HG02678 (cell line): ENCODE data around the gene SPAG16.

Source experiments
- ATAC-seq: cut with Tn5 transposase; IDR thresholded peaks from one replicate; pipeline ENCODE4 v1.9.1; 2021; ENCODE audit warnings: mild to moderate bottlenecking, moderate library complexity; ENCODE audit not compliant: unreplicated experiment

SPAG16 gene

DNA sequence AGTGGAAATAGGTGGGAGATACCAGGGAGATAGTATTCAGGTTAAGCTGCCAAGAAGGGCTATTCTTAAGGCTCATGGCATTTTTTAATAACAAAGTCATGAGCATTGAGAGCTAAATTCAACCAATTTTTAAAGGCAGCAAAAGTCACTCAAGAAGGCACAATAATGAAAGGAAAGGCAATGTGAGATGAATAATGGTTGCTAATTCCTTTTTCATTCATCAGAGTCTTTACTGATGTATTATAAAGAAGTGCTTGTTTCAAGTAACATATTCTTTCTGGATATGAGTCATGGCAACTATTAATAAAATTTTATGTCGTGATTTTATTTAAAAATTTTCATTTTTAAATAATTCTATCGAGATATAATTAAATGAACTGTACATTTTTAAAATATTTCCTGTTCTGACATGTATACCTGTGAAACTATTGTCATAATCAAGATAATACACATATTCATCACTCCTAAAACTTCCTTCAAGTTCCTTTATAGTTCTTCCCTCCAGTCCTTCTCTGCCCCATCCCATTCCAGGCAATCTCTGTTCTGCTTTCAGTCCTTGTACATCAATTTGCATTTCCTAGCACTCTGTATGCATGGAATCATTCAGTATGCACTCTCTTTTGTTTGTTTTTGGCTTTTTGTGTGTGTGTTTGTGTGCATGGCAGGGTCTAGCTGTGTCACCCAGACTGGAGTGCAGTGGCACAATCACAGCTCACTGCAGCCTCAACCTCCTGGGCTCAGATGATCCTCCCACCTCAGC is 1167.4 kb downstream of the SPAG16 start:
- no peak for ATAC-seq
